Aorta (tissue), 5 donors: ENCODE results near the gene SLC51A. TPM values are rescaled to one million over a fixed set of nuclear protein-coding genes. Genes with fewer than 3 reads are reported as not detected.

Experiments
- ATAC-seq: fragments of 200-7000 bp; cut with Tn5 transposase; one replicate; pipeline ENCODE4 v1.9.1; 2022; ENCODE audit warnings: moderate library complexity; ENCODE audit not compliant: low FRiP score
- DNase-seq, 2 donors: peaks; one replicate each; pipeline ENCODE4 v3.0.0-alpha.2; 2020
- H3K27ac ChIP-seq, 2 donors: one replicate each; pipeline ENCODE4 v1.5.1; 2013; ENCODE audit warnings: low read length in 2 of 2, mild to moderate bottlenecking in 2 of 2, moderate library complexity in 2 of 2, control low read depth in 1 of 2, inconsistent platforms in 1 of 2, low read depth in 1 of 2
- H3K27me3 ChIP-seq, 2 donors: one replicate each; pipeline ENCODE4 v1.6.1; 2013; ENCODE audit warnings: control low read depth in 1 of 2, low read length in 1 of 2, mild to moderate bottlenecking in 1 of 2, moderate library complexity in 1 of 2; ENCODE audit not compliant: insufficient read depth in 2 of 2, control insufficient read depth in 1 of 2
- H3K36me3 ChIP-seq, 2 donors: one replicate each; pipeline ENCODE4 v1.6.1; 2013; ENCODE audit warnings: control low read depth in 1 of 2, low read length in 1 of 2, mild to moderate bottlenecking in 1 of 2; ENCODE audit not compliant: insufficient read depth in 2 of 2, control insufficient read depth in 1 of 2
- H3K4me1 ChIP-seq, 2 donors: one replicate each; pipeline ENCODE4 v1.6.1; 2013; ENCODE audit warnings: low read length in 2 of 2, control low read depth in 1 of 2, mild to moderate bottlenecking in 1 of 2, moderate library complexity in 1 of 2; ENCODE audit not compliant: insufficient read depth in 2 of 2, control insufficient read depth in 1 of 2
- H3K4me3 ChIP-seq, 2 donors: one replicate each; pipeline ENCODE4 v1.5.1; 2013; ENCODE audit warnings: low read length in 2 of 2, control low read depth in 1 of 2, mild to moderate bottlenecking in 1 of 2
- H3K9me3 ChIP-seq: one replicate; pipeline ENCODE4 v1.6.1; 2013; ENCODE audit warnings: mild to moderate bottlenecking, low read length; ENCODE audit not compliant: control insufficient read depth
- WGBS, 2 donors: extraction: QIAGEN DNeasy Blood & Tissue Kit; methylation state at CpG; one replicate each; pipeline ENCODE4 v1.1.7; 2013; 5-methylcytosine and 5-hydroxymethylcytosine counted together
- intact Hi-C, 2 donors: fragments of 100-400 bp; cut with DNase I; formaldehyde crosslinking; loops; one replicate each; pipeline versions ENCODE4 v1.14.2 to v1.15.0; 2022
- polyA plus RNA-seq, 2 donors: library from polyadenylated mRNA; stranded (reverse); fragments of 200-250 nt; gene quantifications; one replicate each; pipeline ENCODE4 v1.2.3, GENCODE V29; 2013
- total RNA-seq, 2 donors: library from RNA; stranded (reverse); fragmentation: NEBNext Ultra II Directional; extraction: Animal tissue kit (Norgen Biotek cat#: 25700); gene quantifications; one replicate each; pipeline ENCODE4 v1.2.1, GENCODE V29; 2021
- donor health status: healthy with polysubstance abuse.
- donor health status: Bipolar disorder and iron deficiency.
- donor health status: DM: no; HTN: no; CAD: no.
- donor health status: DM: no; HTN: no; CAD: no.
- donor health status: DM: yes; HTN: yes; CAD: no.

The SLC51A gene
- total and polyA plus RNA-seq, 4 donors: 0.49 to 10.6 TPM; not detected in 2

GRCh38 chr3:196227121-196227561 lies 10.8 kb downstream of the SLC51A start:
- no peak overlapping the region for H3K27ac ChIP-seq
- 79 to 81% methylated on average over 14 of the region's 14 CpGs for WGBS, 2 donors
- H3K27me3 ChIP-seq: no peaks in the 10 kb centered on the region
- H3K4me3 ChIP-seq: no peak overlapping the region
- H3K36me3 ChIP-seq: no peaks in the 10 kb centered on the region
- intact Hi-C loops: no loop called here
- DNase-seq (no peak), ATAC-seq (no peak)
- H3K4me1 ChIP-seq: no peaks in the 10 kb centered on the region
- H3K9me3 ChIP-seq: no peaks in the 10 kb centered on the region

DNA sequence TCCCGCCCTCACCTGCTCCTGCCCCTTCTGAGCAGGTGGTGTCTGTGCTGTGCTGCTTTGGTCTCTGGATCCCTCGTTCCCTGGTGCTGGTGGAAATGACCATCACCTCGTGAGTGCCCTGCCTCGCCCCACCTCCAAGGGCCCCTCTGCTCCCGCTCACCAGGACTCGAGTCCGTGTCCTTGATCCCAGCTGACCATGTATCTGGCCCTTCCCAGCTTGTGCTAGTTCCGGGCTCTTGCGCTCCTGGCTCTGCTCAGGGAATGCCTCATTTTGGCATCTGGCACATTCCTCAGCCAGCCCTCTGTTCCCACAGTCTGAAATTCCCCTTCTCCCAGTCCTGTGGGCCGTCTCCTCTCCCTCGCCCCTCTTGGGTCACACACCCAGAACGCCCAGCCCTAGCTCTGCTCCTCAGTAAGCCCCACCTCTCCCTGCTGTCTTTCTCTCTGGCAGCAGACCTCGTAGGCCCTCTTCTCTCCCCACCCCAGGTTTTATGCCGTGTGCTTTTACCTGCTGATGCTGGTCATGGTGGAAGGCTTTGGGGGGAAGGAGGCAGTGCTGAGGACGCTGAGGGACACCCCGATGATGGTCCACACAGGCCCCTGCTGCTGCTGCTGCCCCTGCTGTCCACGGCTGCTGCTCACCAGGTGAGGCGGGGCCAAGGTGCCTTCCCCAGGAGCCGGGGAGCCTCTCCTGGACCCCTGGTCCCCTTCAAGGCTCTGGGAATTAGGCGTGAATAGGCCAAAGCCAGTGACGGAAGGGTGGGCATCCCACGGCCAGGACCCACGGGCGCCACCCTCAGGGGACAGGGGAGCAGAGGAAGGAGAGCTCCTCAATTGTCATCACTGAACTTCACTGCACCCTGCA lies 11.5 kb downstream of the SLC51A start:
- ATAC-seq (no peak), DNase-seq (no peak)
- Histone ChIP-seq H3K36me3 (no peaks in the 10 kb centered on the region), H3K4me3 (no peak overlapping the region), H3K27ac (no peak overlapping the region), H3K9me3 (no peaks in the 10 kb centered on the region), H3K27me3 (no peaks in the 10 kb centered on the region), H3K4me1 (no peaks in the 10 kb centered on the region)
- intact Hi-C loops: no loop called here
- 37 to 41% methylated on average over 23 to 24 of the region's 24 CpGs for WGBS, 2 donors

- DNase-seq (no peak), ATAC-seq (no peak)
- 94 to 95% methylated on average over 12 of the region's 12 CpGs for WGBS, 2 donors
- H3K36me3 ChIP-seq: peaks cover 0 to 1% of the 10 kb centered on the region in 2 donors
- H3K27ac ChIP-seq: no peak overlapping the region
- no peaks in the 10 kb centered on the region for H3K4me1 ChIP-seq
- H3K9me3 ChIP-seq: no peaks in the 10 kb centered on the region
- no peak overlapping the region for H3K4me3 ChIP-seq
- intact Hi-C loops: no loop called here
- H3K27me3 ChIP-seq: no peaks in the 10 kb centered on the region
Observed at GRCh38 chr3:196232154-196232881, 16.0 kb downstream of the SLC51A start.

- Histone ChIP-seq H3K4me1 (no peaks in the 10 kb centered on the region), H3K36me3 (peaks cover 2 to 3% of the 10 kb centered on the region in 2 donors), H3K27me3 (no peaks in the 10 kb centered on the region), H3K9me3 (no peaks in the 10 kb centered on the region), H3K4me3 (no peak overlapping the region), H3K27ac (no peak overlapping the region)
- ATAC-seq: no peak
- no peak for DNase-seq
- 82 to 89% methylated on average over 8 of the region's 8 CpGs for WGBS, 2 donors
- intact Hi-C loops: no loop called here
Observed at GRCh38 chr3:196232882-196233251, 16.5 kb downstream of the SLC51A start.

- 74 to 78% methylated on average over 12 of the region's 12 CpGs for WGBS, 2 donors
- H3K9me3 ChIP-seq: no peaks in the 10 kb centered on the region
- H3K36me3 ChIP-seq: peaks cover 4 to 6% of the 10 kb centered on the region in 2 donors
- no peak for DNase-seq
- H3K4me1 ChIP-seq: no peaks in the 10 kb centered on the region
- no peaks in the 10 kb centered on the region for H3K27me3 ChIP-seq
- no peak overlapping the region for H3K4me3 ChIP-seq
- no peak overlapping the region for H3K27ac ChIP-seq
- intact Hi-C loops: no loop called here
- ATAC-seq: no peak
Observed at GRCh38 chr3:196235452-196236122, 19.3 kb downstream of the SLC51A start.

- Histone ChIP-seq H3K9me3 (no peaks in the 10 kb centered on the region), H3K27me3 (no peaks in the 10 kb centered on the region), H3K27ac (no peak overlapping the region), H3K36me3 (peaks cover 4 to 6% of the 10 kb centered on the region in 2 donors), H3K4me1 (no peaks in the 10 kb centered on the region), H3K4me3 (no peak overlapping the region)
- ATAC-seq: peak; percentile 15
- DNase-seq: no peak
- intact Hi-C loops: no loop called here
- WGBS, 2 donors: 92 to 95% methylated on average over 8 of the region's 8 CpGs
Observed at GRCh38 chr3:196236223-196236622, 19.9 kb downstream of the SLC51A start.

DNA sequence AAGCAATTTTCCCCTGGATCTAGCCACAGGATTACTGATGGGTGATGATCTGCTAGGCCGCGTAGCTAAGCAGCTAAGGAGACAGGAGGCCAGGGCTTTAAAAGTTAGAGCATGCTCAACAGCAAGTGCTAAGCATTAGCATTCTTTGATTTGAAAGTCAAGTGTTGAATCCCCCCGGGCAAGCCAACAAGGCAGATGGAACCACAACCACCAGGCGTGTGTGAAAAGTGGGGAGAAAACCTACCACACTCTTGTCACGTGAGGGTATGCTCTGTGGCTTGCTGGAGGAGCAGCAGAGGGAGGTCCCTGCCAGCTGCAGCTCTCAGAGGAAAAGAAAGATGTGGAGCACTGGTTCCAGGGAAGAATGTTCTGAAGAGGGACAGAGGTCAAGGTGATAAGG lies 20.9 kb downstream of the SLC51A start:
- peaks cover 6% of the 10 kb centered on the region in 2 donors for H3K36me3 ChIP-seq
- intact Hi-C loops: no loop called here

GRCh38 chr3:196238612-196239560 lies 22.6 kb downstream of the SLC51A start:
- H3K36me3 ChIP-seq: peaks cover 6 to 8% of the 10 kb centered on the region in 2 donors
- H3K9me3 ChIP-seq: no peaks in the 10 kb centered on the region
- H3K4me1 ChIP-seq: no peaks in the 10 kb centered on the region
- DNase-seq: no peak
- intact Hi-C loops: no loop called here
- no peak overlapping the region for H3K4me3 ChIP-seq
- ATAC-seq: no peak
- no peaks in the 10 kb centered on the region for H3K27me3 ChIP-seq
- H3K27ac ChIP-seq: no peak overlapping the region
- 76 to 78% methylated on average over 14 of the region's 14 CpGs for WGBS, 2 donors

More for the DNA sequence above, 20.9 kb downstream of the SLC51A start:
- no peak overlapping the region for H3K4me3 ChIP-seq
- whole genome bisulfite sequencing, 2 donors: 88 to 94% methylated on average over 5 of the region's 5 CpGs
- no peak for DNase-seq
- H3K9me3 ChIP-seq: no peaks in the 10 kb centered on the region
- no peaks in the 10 kb centered on the region for H3K4me1 ChIP-seq
- no peak overlapping the region for H3K27ac ChIP-seq
- no peak for ATAC-seq
- no peaks in the 10 kb centered on the region for H3K27me3 ChIP-seq
